SU-DHL-6 (cell line): ENCODE results near the gene SLPI.

Source experiments
- H2AFZ ChIP-seq: fragments of 200-600 bp; sonication (generic); 2 replicates; pipeline ENCODE4 v1.6.1; 2014; ENCODE audit warnings: low read depth, mild to moderate bottlenecking, moderate library complexity, mixed read lengths, antibody characterized with exemption, low read length; ENCODE audit not compliant: severe bottlenecking
- H3F3A ChIP-seq: fragments of 200-600 bp; shearing (Covaris generic); 2 replicates; pipeline ENCODE4 v1.6.0; 2016; ENCODE audit warnings: antibody characterized with exemption, mild to moderate bottlenecking; ENCODE audit not compliant: insufficient read depth
- H3K27ac ChIP-seq: fragments of 200-600 bp; sonication (generic); 2 replicates; pipeline ENCODE4 v1.5.1; 2016; ENCODE audit warnings: low read depth, mild to moderate bottlenecking, low read length, moderate library complexity, mixed read lengths
- H3K27me3 ChIP-seq: fragments of 200-600 bp; sonication (generic), shearing (Covaris generic); 2 replicates; pipeline ENCODE4 v1.6.0; 2014; ENCODE audit warnings: mild to moderate bottlenecking, low read length
- H3K36me3 ChIP-seq: fragments of 200-600 bp; sonication (generic); 2 replicates; pipeline ENCODE4 v1.6.1; 2014; ENCODE audit warnings: mild to moderate bottlenecking, low read length, mixed read lengths
- H3K4me2 ChIP-seq: fragments of 300-600, 200-600 bp; shearing (Covaris generic), sonication (generic); 2 replicates; pipeline ENCODE4 v1.6.0; 2014; ENCODE audit warnings: low read length, low read depth, mild to moderate bottlenecking; ENCODE audit not compliant: poor library complexity, severe bottlenecking
- H3K4me3 ChIP-seq: fragments of 200-600 bp; sonication (generic); 2 replicates; pipeline ENCODE4 v1.5.1; 2014; ENCODE audit warnings: antibody characterized with exemption, low read length, mild to moderate bottlenecking, mixed read lengths; ENCODE audit not compliant: insufficient read depth, poor library complexity, severe bottlenecking
- H3K79me2 ChIP-seq: fragments of 200-600 bp; sonication (generic); 2 replicates; pipeline ENCODE4 v1.6.1; 2014; ENCODE audit warnings: mild to moderate bottlenecking, low read length, moderate library complexity; ENCODE audit not compliant: insufficient read depth
- H3K9ac ChIP-seq: fragments of 200-600 bp; sonication (generic); 2 replicates; pipeline ENCODE4 v1.7.0; 2014; ENCODE audit warnings: mild to moderate bottlenecking, low read length
- H3K9me2 ChIP-seq: fragments of 200-600 bp; sonication (generic); replicated peaks from 2 replicates; pipeline ENCODE4 v1.6.1; 2014; ENCODE audit warnings: low read length; ENCODE audit not compliant: insufficient read depth
- H3K9me3 ChIP-seq: fragments of 200-600 bp; sonication (generic); 2 replicates; pipeline ENCODE4 v1.6.1; 2014; ENCODE audit warnings: low read length, mixed read lengths; ENCODE audit not compliant: insufficient read depth
- H4K20me1 ChIP-seq: fragments of 200-600 bp; sonication (generic); 2 replicates; pipeline ENCODE4 v1.6.1; 2014; ENCODE audit warnings: low read depth, mild to moderate bottlenecking, antibody characterized with exemption, low read length, moderate library complexity, mixed read lengths
- EZH2phosphoT487 ChIP-seq: fragments of 200-600 bp; sonication (generic), shearing (Covaris generic); conservative IDR thresholded peaks from 2 replicates; pipeline ENCODE4 v1.6.1; 2018; ENCODE audit warnings: mild to moderate bottlenecking, antibody characterized with exemption, low read length, moderate library complexity, mixed read lengths
- TF ChIP-seq, protein P1 (sequence below): fragments of 200-600 bp; sonication (generic); IDR thresholded peaks from one replicate; pipeline ENCODE4 v1.5.1; 2017; ENCODE audit warnings: antibody characterized with exemption, mild to moderate bottlenecking, low read length, moderate library complexity; ENCODE audit not compliant: insufficient read depth, poor library complexity, severe bottlenecking

Gene SLPI

GRCh38 chr20:45294003-45294368 is 39.6 kb upstream of the SLPI start:
- H3K79me2 ChIP-seq, result no peaks in the 10 kb centered on the region
- no peak overlapping the region for H3K4me2 ChIP-seq

GRCh38 chr20:45293041-45294002 is 39.0 kb upstream of the SLPI start:
- H4K20me1 ChIP-seq, result no peaks in the 10 kb centered on the region
- peak overlapping the region; percentile 36 for H2AFZ ChIP-seq
- H3F3A ChIP-seq, result no peaks in the 10 kb centered on the region
- no peaks in the 10 kb centered on the region for H3K27me3 ChIP-seq
- H3K79me2 ChIP-seq, result no peaks in the 10 kb centered on the region
- peak overlapping the region; percentile 26 for H3K4me3 ChIP-seq
- H3K9me2 ChIP-seq, result no peaks in the 10 kb centered on the region
- no peaks in the 10 kb centered on the region for H3K9me3 ChIP-seq
- H3K36me3 ChIP-seq, result no peaks in the 10 kb centered on the region
- TF ChIP-seq EZH2phosphoT487, result no peak
- TF ChIP-seq, protein P1, sequence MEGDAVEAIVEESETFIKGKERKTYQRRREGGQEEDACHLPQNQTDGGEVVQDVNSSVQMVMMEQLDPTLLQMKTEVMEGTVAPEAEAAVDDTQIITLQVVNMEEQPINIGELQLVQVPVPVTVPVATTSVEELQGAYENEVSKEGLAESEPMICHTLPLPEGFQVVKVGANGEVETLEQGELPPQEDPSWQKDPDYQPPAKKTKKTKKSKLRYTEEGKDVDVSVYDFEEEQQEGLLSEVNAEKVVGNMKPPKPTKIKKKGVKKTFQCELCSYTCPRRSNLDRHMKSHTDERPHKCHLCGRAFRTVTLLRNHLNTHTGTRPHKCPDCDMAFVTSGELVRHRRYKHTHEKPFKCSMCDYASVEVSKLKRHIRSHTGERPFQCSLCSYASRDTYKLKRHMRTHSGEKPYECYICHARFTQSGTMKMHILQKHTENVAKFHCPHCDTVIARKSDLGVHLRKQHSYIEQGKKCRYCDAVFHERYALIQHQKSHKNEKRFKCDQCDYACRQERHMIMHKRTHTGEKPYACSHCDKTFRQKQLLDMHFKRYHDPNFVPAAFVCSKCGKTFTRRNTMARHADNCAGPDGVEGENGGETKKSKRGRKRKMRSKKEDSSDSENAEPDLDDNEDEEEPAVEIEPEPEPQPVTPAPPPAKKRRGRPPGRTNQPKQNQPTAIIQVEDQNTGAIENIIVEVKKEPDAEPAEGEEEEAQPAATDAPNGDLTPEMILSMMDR, result peak; percentile 42
- H3K27ac ChIP-seq, result no peak overlapping the region
- peak overlapping the region; percentile 31 for H3K4me2 ChIP-seq
- peak overlapping the region; percentile 27; the same call in 1 of the 2 replicates for H3K9ac ChIP-seq

More at GRCh38 chr20:45294003-45294368, 39.6 kb upstream of the SLPI start:
- no peak overlapping the region for H3K9ac ChIP-seq
- no peaks in the 10 kb centered on the region for H3K36me3 ChIP-seq
- no peaks in the 10 kb centered on the region for H3K27me3 ChIP-seq
- no peaks in the 10 kb centered on the region for H3K9me2 ChIP-seq
- H3K27ac ChIP-seq, result no peak overlapping the region
- TF ChIP-seq EZH2phosphoT487, result no peak
- TF ChIP-seq, protein P1, result no peak
- H3K9me3 ChIP-seq, result no peaks in the 10 kb centered on the region
- H2AFZ ChIP-seq, result no peak overlapping the region
- no peaks in the 10 kb centered on the region for H3F3A ChIP-seq
- no peaks in the 10 kb centered on the region for H4K20me1 ChIP-seq
- no peak overlapping the region for H3K4me3 ChIP-seq

DNA sequence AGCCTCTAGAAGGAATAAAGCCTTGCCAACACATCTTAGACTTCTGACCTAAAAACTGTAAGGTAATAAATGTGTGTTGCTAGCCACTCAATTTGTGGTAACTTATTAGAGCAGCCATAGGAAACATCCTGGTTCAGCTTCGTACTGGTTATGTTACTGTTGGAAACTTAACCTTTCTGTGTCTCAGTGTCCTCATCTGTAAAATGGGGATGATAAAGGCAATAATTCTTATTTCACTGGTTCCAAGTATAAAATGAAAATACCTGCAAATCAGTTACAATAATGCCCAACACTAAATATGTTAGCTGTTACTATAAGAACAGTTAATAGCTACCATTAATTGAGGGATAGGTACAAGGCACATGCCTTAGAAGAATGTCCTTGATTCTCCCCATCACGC is 38.0 kb upstream of the SLPI start:
- Histone ChIP-seq H3K4me2 (no peak overlapping the region), H3K9me2 (no peaks in the 10 kb centered on the region), H3K36me3 (no peaks in the 10 kb centered on the region), H3K9me3 (no peaks in the 10 kb centered on the region), H4K20me1 (no peaks in the 10 kb centered on the region), H3K9ac (no peak overlapping the region), H2AFZ (no peak overlapping the region), H3K27me3 (no peaks in the 10 kb centered on the region), H3K79me2 (no peaks in the 10 kb centered on the region), H3F3A (no peaks in the 10 kb centered on the region), H3K4me3 (no peak overlapping the region), H3K27ac (no peak overlapping the region)
- TF ChIP-seq, protein P1, result no peak
- no peak for TF ChIP-seq EZH2phosphoT487
